PC-9 (cell line): ENCODE results near the gene CFAP210. TPM values are rescaled to one million over a fixed set of nuclear protein-coding genes. Genes with fewer than 3 reads are reported as not detected.
"Not testable (repeated sequence)": the region's sequence is repeated elsewhere in the genome, so short reads cannot be mapped to it uniquely, and the experiment has no call there.

ENCODE experiments used
- BruUV-seq: library from RNA; stranded (reverse); fragments of 400-500 nt; replicated peaks from 2 replicates; lab custom pipeline; 2021; lab: Mats Ljungman, UMichigan
- CTCF ChIA-PET: fragments of 300-600 bp; sonication (Branson Sonifier 250); formaldehyde crosslinking; loops from one replicate; lab custom pipeline; 2022; ENCODE audit warnings: antibody characterized with exemption; lab: Charles Lee
- POLR2A ChIA-PET: fragments of 300-600 bp; sonication (Branson Sonifier 250); formaldehyde crosslinking; loops from one replicate; lab custom pipeline; 2022; ENCODE audit warnings: antibody characterized with exemption; ENCODE audit not compliant: unreplicated experiment; lab: Charles Lee
- DNase-seq, 2 experiments: peaks; one replicate each; pipeline versions ENCODE4 v3.0.0 to v3.0.0-alpha.2; 2015 to 2022; ENCODE audit warnings: mixed read lengths in 1 of 2
- H2AFZ ChIP-seq: fragments of 200-600 bp; sonication (generic); 2 replicates; pipeline ENCODE4 v1.8.1; 2017; ENCODE audit warnings: antibody characterized with exemption
- H3F3A ChIP-seq: fragments of 200-600 bp; sonication (generic); 2 replicates; pipeline ENCODE4 v1.8.1; 2017; ENCODE audit warnings: antibody characterized with exemption, mild to moderate bottlenecking, low read depth; ENCODE audit not compliant: insufficient read depth
- H3K27ac ChIP-seq: fragments of 200-600 bp; sonication (generic); 2 replicates; pipeline ENCODE4 v1.6.1; 2016; ENCODE audit warnings: mixed run types
- H3K27me3 ChIP-seq: fragments of 200-600 bp; sonication (generic); 2 replicates; pipeline ENCODE4 v1.6.1; 2016; ENCODE audit warnings: low read depth, mixed run types; ENCODE audit not compliant: insufficient read depth
- H3K36me3 ChIP-seq: fragments of 200-600 bp; sonication (generic); 2 replicates; pipeline ENCODE4 v1.6.1; 2016; ENCODE audit warnings: low read depth, mixed run types
- H3K4me1 ChIP-seq: fragments of 200-600 bp; sonication (generic); replicated peaks from 2 replicates; pipeline ENCODE4 v1.6.1; 2016; ENCODE audit warnings: mixed run types; ENCODE audit not compliant: insufficient read depth
- H3K4me2 ChIP-seq: fragments of 200-600 bp; sonication (generic); 2 replicates; pipeline ENCODE4 v1.6.1; 2017; ENCODE audit warnings: mixed run types
- H3K4me3 ChIP-seq: fragments of 200-600 bp; sonication (generic); 2 replicates; pipeline ENCODE4 v1.6.1; 2016; ENCODE audit warnings: mixed run types
- H3K79me2 ChIP-seq: fragments of 200-600 bp; sonication (generic); 2 replicates; pipeline ENCODE4 v1.6.1; 2017; ENCODE audit warnings: low read depth, mixed run types
- H3K9me2 ChIP-seq: fragments of 200-600 bp; sonication (generic); 2 replicates; pipeline ENCODE4 v1.8.1; 2017; ENCODE audit warnings: mild to moderate bottlenecking; ENCODE audit not compliant: insufficient read depth
- H3K9me3 ChIP-seq: fragments of 200-600 bp; sonication (generic); 2 replicates; pipeline ENCODE4 v1.8.1; 2016; ENCODE audit warnings: low read depth; ENCODE audit not compliant: insufficient read depth
- H4K20me1 ChIP-seq: fragments of 200-600 bp; sonication (generic); 2 replicates; pipeline ENCODE4 v1.8.1; 2017; ENCODE audit not compliant: insufficient read depth
- CTCF ChIP-seq: fragments of 200-600 bp; sonication (generic); conservative IDR thresholded peaks from 2 replicates; pipeline ENCODE4 v1.6.1; 2017; ENCODE audit warnings: mixed run types, antibody characterized with exemption, mild to moderate bottlenecking, moderate library complexity
- EZH2 ChIP-seq: fragments of 200-600 bp; sonication (generic); IDR thresholded peaks from 2 replicates; pipeline ENCODE4 v1.8.0; 2017; ENCODE audit warnings: antibody characterized with exemption, low read depth
- intact Hi-C: fragments of 100-400 bp; cut with micrococcal nuclease; formaldehyde crosslinking; loops from one replicate; pipeline ENCODE4 v1.10.0; 2022; ENCODE audit not compliant: unreplicated experiment
- total RNA-seq: library from RNA; stranded (reverse); gene quantifications from 2 replicates; pipeline ENCODE4 v1.2.3, GENCODE V29; 2021

Gene CFAP210
- total RNA-seq, 1 experiment from 2014 or later = 0.96 TPM

DNA sequence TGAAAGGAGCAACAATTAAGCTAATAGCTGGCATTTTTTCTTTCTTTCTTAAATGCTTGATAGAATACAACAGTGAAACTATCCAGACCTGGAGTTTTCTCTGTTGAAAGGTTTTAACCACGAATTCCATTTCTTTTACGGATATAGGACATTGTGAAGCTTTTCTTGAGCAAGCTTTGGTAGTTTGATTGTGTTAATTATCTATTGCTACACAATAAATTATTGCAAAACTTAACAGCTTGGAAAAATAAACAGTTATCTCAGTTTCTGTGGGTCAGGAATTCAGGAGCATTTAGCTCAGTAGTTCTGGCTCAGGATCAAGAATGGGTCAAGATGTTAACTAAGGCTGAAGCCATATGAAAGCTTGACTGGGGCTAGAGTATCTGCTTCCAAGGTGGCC lies 11.7 kb upstream of the CFAP210 start:
- Histone ChIP-seq H2AFZ (no peak overlapping the region), H3K9me3 (no peaks in the 10 kb centered on the region), H3K79me2 (no peaks in the 10 kb centered on the region), H3K36me3 (no peaks in the 10 kb centered on the region), H3K27ac (no peak overlapping the region), H3K4me2 (no peak overlapping the region), H3K27me3 (no peaks in the 10 kb centered on the region), H4K20me1 (no peaks in the 10 kb centered on the region), H3K9me2 (no peaks in the 10 kb centered on the region), H3F3A (no peaks in the 10 kb centered on the region), H3K4me1 (no peaks in the 10 kb centered on the region), H3K4me3 (no peak overlapping the region)
- DNase-seq = no peak
- ChIA-PET CTCF (no interaction called here), POLR2A (interaction anchor here (0.7 kb wide), 2 partner anchors 13 to 825 kb away, joined by 3 to 11 read pairs; no protein-coding TSS in a partner anchor)
- no TSS peak for BruUV-seq
- TF ChIP-seq CTCF (no peak), EZH2 (no peak)
- intact Hi-C loops = no loop called here

DNA sequence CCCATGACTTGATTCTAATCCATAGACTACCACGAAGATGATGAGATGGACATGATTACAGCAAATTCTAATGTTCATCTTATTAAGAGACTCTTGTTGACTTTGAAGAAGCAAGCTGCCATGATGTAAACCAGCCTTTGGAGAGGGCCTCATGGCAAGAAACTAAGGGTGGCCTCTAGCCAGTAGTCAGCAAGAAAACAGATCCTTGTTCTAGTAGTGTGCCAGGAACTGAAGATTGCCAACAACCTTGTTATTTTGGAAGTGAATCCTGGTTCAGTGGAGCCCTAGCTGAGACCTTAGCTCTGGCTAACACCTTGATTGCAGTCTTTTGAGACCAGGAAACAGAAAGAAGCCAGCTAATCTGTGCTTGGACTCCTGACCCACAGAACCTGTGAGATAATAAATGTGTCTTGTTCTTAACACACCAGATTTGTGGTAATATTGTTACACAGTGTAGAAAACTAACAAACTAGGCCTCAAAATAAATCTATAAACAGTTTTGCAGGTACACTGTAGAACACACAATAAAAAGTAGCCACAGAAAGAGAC lies 10.0 kb upstream of the CFAP210 start:
- no peak for DNase-seq
- no peaks in the 10 kb centered on the region for H3K79me2 ChIP-seq
- no peak overlapping the region for H3K4me3 ChIP-seq
- ChIA-PET POLR2A (interaction anchor here (0.6 kb wide), 1 partner anchor 11 kb away, joined by 3 read pairs; no protein-coding TSS in a partner anchor), CTCF (interaction anchor here (0.6 kb wide), 1 partner anchor 61 kb away, joined by 4 read pairs; no protein-coding TSS in a partner anchor)
- no peak overlapping the region for H2AFZ ChIP-seq
- no peaks in the 10 kb centered on the region for H4K20me1 ChIP-seq
- H3K4me2 ChIP-seq = no peak overlapping the region
- intact Hi-C loops = no loop called here
- H3K27me3 ChIP-seq = no peaks in the 10 kb centered on the region
- H3F3A ChIP-seq = no peaks in the 10 kb centered on the region
- H3K9me2 ChIP-seq = no peaks in the 10 kb centered on the region; the same call in 1 of the 2 replicates
- TF ChIP-seq CTCF (no peak), EZH2 (no peak)
- no TSS peak for BruUV-seq
- no peaks in the 10 kb centered on the region for H3K4me1 ChIP-seq
- H3K9me3 ChIP-seq = no peaks in the 10 kb centered on the region
- no peak overlapping the region for H3K27ac ChIP-seq
- H3K36me3 ChIP-seq = no peaks in the 10 kb centered on the region

DNA sequence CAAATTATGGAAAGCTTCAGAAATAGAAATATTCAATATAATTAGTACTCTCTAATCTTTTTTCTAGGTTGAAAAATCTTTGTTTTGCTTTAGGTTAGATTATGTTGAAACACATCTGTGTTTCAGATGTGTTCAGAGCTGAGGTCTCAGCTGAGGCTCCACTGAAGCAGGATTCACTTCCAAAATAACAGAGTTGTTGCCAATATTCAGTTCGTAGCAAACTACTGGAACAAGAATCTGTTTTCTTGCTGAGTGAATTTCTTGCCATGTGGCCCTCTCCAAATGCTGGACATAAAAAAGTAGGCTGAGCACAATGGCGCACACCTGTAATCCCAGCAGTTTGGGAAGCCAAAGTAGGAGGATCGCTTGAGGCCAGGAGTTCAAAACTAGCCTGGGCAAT lies 8.8 kb upstream of the CFAP210 start:
- H3K79me2 ChIP-seq = no peaks in the 10 kb centered on the region
- no peak overlapping the region for H3K4me2 ChIP-seq
- intact Hi-C loops = no loop called here
- no peaks in the 10 kb centered on the region for H3K9me3 ChIP-seq
- POLR2A ChIA-PET = no interaction called here
- TF ChIP-seq CTCF (no peak), EZH2 (no peak)
- no peak overlapping the region for H3K4me3 ChIP-seq
- H2AFZ ChIP-seq = no peak overlapping the region
- no TSS peak for BruUV-seq
- no peaks in the 10 kb centered on the region; the same call in 1 of the 2 replicates for H3K9me2 ChIP-seq
- CTCF ChIA-PET = no interaction called here
- no peak overlapping the region for H3K27ac ChIP-seq
- H3K36me3 ChIP-seq = 0 out of 2 replicates have a peak, but pooled peaks cover 1% of the 10 kb centered on the region
- no peaks in the 10 kb centered on the region for H4K20me1 ChIP-seq
- no peaks in the 10 kb centered on the region for H3K4me1 ChIP-seq
- no peaks in the 10 kb centered on the region for H3K27me3 ChIP-seq
- no peaks in the 10 kb centered on the region for H3F3A ChIP-seq
- DNase-seq = no peak

GRCh38 chr2:169699173-169699572 lies 5.0 kb upstream of the CFAP210 start:
- H3K9me3 ChIP-seq, H3K79me2 ChIP-seq, DNase-seq, H3K4me2 ChIP-seq, H4K20me1 ChIP-seq, H2AFZ ChIP-seq, BruUV-seq, H3F3A ChIP-seq, H3K9me2 ChIP-seq, H3K27me3 ChIP-seq, POLR2A ChIA-PET, H3K4me3 ChIP-seq, CTCF ChIA-PET, intact Hi-C loops, H3K27ac ChIP-seq: not testable (repeated sequence)
- H3K36me3 ChIP-seq = 0 out of 2 replicates have a peak, but pooled peaks cover 14% of the 10 kb centered on the region
- H3K4me1 ChIP-seq = peaks cover 16% of the 10 kb centered on the region
